Neural cell (in vitro differentiated cells): ENCODE results near the gene AQP2. TPM values are rescaled to one million over a fixed set of nuclear protein-coding genes. Genes with fewer than 3 reads are reported as not detected.

Experiments
- H2AFZ ChIP-seq: fragments of 200-600, 300-800 bp; sonication (generic), shearing (Covaris generic); 2 replicates; pipeline ENCODE4 v1.6.0; 2014; ENCODE audit warnings: low read depth, mild to moderate bottlenecking, antibody characterized with exemption, low read length, moderate library complexity
- H3F3A ChIP-seq: fragments of 200-600 bp; shearing (Covaris generic); 2 replicates; pipeline ENCODE4 v1.6.1; 2016; ENCODE audit warnings: mild to moderate bottlenecking, moderate library complexity, mixed read lengths, antibody characterized with exemption, low read length; ENCODE audit not compliant: insufficient read depth, poor library complexity, severe bottlenecking
- H3K27ac ChIP-seq: fragments of 200-600, 300-800 bp; sonication (generic), shearing (Covaris generic); 2 replicates; pipeline ENCODE4 v1.5.1; 2014; ENCODE audit warnings: mild to moderate bottlenecking, low read length, moderate library complexity
- H3K27me3 ChIP-seq: fragments of 300-800, 200-600 bp; sonication (generic), shearing (Covaris generic); 2 replicates; pipeline ENCODE4 v1.6.0; 2014; ENCODE audit warnings: mild to moderate bottlenecking, low read depth, low read length, moderate library complexity; ENCODE audit not compliant: insufficient read depth
- H3K36me3 ChIP-seq: fragments of 300-800, 200-600 bp; sonication (generic), shearing (Covaris generic); 2 replicates; pipeline ENCODE4 v1.5.1; 2014; ENCODE audit warnings: mild to moderate bottlenecking, antibody characterized with exemption, low read length, moderate library complexity; ENCODE audit not compliant: insufficient read depth
- H3K4me2 ChIP-seq: fragments of 300-800, 200-600 bp; sonication (generic), shearing (Covaris generic); 2 replicates; pipeline ENCODE4 v1.6.0; 2014; ENCODE audit warnings: mild to moderate bottlenecking, low read length
- H3K4me3 ChIP-seq: fragments of 300-800, 200-600 bp; sonication (generic), shearing (Covaris generic); 2 replicates; pipeline ENCODE4 v1.5.1; 2014; ENCODE audit warnings: mild to moderate bottlenecking, low read length, moderate library complexity
- H3K79me2 ChIP-seq: fragments of 200-600 bp; shearing (Covaris generic); replicated peaks from 2 replicates; pipeline ENCODE4 v1.6.0; 2014; ENCODE audit warnings: mild to moderate bottlenecking, low read length, moderate library complexity; ENCODE audit not compliant: insufficient read depth
- H3K9ac ChIP-seq: fragments of 300-800, 200-600 bp; sonication (generic), shearing (Covaris generic); 2 replicates; pipeline ENCODE4 v1.6.1; 2016; ENCODE audit warnings: mild to moderate bottlenecking, low read length, mixed read lengths
- H3K9me2 ChIP-seq: fragments of 200-600 bp; shearing (Covaris generic); 2 replicates; pipeline ENCODE4 v1.6.1; 2016; ENCODE audit warnings: mild to moderate bottlenecking, low read length, mixed read lengths; ENCODE audit not compliant: insufficient read depth
- H3K9me3 ChIP-seq: fragments of 200-600, 300-800 bp; sonication (generic), shearing (Covaris generic); 2 replicates; pipeline ENCODE4 v1.6.1; 2016; ENCODE audit warnings: mild to moderate bottlenecking, mixed run types, low read length, moderate library complexity, mixed read lengths
- H4K20me1 ChIP-seq: fragments of 200-600 bp; shearing (Covaris generic); 2 replicates; pipeline ENCODE4 v1.6.1; 2016; ENCODE audit warnings: mild to moderate bottlenecking, mixed run types; ENCODE audit not compliant: insufficient read depth
- EP300 ChIP-seq: fragments of 450-650 bp; conservative IDR thresholded peaks from 2 replicates; pipeline ENCODE4 v1.6.1; 2014; ENCODE audit warnings: antibody characterized with exemption, mild to moderate bottlenecking, moderate library complexity; ENCODE audit not compliant: poor library complexity, severe bottlenecking
- EZH2 ChIP-seq: fragments of 200-600, 300-800 bp; shearing (Covaris generic), sonication (generic); IDR thresholded peaks from 2 replicates; pipeline ENCODE4 v1.6.1; 2014; ENCODE audit warnings: antibody characterized with exemption, low read length, borderline replicate concordance, mild to moderate bottlenecking; ENCODE audit not compliant: insufficient read depth, poor library complexity, severe bottlenecking
- MXI1 ChIP-seq: fragments of 450-650 bp; conservative IDR thresholded peaks from 2 replicates; pipeline ENCODE4 v1.6.1; 2014; ENCODE audit warnings: antibody characterized with exemption, mild to moderate bottlenecking; ENCODE audit not compliant: poor library complexity, severe bottlenecking
- POLR2AphosphoS5 ChIP-seq: IDR thresholded peaks from 2 replicates; pipeline ENCODE4 v1.6.1; 2012
- RAD21 ChIP-seq: fragments of 450-650 bp; conservative IDR thresholded peaks from 2 replicates; pipeline ENCODE4 v1.6.1; 2014; ENCODE audit warnings: antibody characterized with exemption, mild to moderate bottlenecking, moderate library complexity
- SMC3 ChIP-seq: fragments of 450-650 bp; conservative IDR thresholded peaks from 2 replicates; pipeline ENCODE4 v1.6.1; 2014; ENCODE audit warnings: antibody characterized with exemption, mild to moderate bottlenecking, moderate library complexity; ENCODE audit not compliant: poor library complexity
- TAF1 ChIP-seq: IDR thresholded peaks from 2 replicates; pipeline ENCODE4 v1.6.1; 2012; ENCODE audit warnings: low read depth
- polyA plus RNA-seq: library from polyadenylated mRNA; depleted of rRNA; stranded (reverse); fragments of >200 nt; gene quantifications from 2 replicates; pipeline ENCODE4 v1.2.3, GENCODE V29; 2014
- TF ChIP-seq, protein P1 (sequence below): fragments of 450-650 bp; IDR thresholded peaks from 2 replicates; pipeline ENCODE4 v1.5.1; 2014; ENCODE audit warnings: antibody characterized with exemption, mild to moderate bottlenecking, moderate library complexity; ENCODE audit not compliant: poor library complexity, severe bottlenecking
- TF ChIP-seq, protein P2 (sequence below): IDR thresholded peaks from 2 replicates; pipeline ENCODE4 v1.6.1; 2012; ENCODE audit warnings: borderline replicate concordance

Gene AQP2
- polyA plus RNA-seq, 1 donor from 2014 or later = not detected

DNA sequence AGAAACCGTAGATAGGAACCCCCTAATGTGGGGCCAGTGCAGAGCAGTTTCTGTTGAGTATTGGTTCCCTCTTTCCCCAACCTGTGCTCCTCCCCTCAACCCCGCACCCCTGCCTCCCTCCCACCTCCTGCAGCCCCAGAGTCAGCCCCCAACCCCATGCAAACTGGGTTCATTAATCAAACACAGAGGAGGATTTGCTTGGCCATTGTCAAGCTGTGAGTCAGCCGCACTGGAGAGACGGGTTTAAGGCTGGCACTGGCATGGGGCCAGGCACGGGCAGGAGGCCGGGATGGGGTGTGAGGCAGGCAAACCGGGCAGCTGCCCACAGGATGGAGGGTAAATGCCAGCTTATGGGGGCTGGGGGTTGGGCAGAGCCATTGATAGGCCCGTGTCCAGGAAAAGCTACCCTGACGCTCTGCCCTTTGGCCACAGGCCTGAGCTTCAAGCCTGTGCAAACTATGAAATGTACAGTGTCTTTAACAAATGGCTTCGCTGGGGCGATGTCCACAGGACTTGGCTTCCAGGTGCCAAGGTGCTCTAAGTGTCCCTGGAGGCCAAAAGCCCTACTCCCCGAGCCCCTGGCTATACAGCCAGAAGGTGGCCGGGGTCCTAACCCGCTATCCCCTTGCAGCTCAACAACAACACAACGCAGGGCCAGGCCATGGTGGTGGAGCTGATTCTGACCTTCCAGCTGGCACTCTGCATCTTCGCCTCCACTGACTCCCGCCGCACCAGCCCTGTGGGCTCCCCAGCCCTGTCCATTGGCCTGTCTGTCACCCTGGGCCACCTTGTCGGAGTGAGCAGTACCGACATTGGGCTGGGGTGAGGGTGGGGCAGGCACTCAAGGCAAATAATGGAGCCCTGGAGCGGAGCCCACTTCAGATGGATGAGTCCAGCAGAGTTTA is 12.6 kb downstream of the AQP2 start:
- Histone ChIP-seq H3K9me2 (no peaks in the 10 kb centered on the region), H3K27me3 (peaks cover 32% of the 10 kb centered on the region), H3K79me2 (no peaks in the 10 kb centered on the region), H3K9ac (no peak overlapping the region), H3K27ac (no peak overlapping the region), H3K9me3 (no peaks in the 10 kb centered on the region), H3K4me3 (no peak overlapping the region), H3F3A (no peaks in the 10 kb centered on the region), H4K20me1 (no peaks in the 10 kb centered on the region), H3K36me3 (no peaks in the 10 kb centered on the region), H3K4me2 (no peak overlapping the region), H2AFZ (no peak overlapping the region)
- no peak for TF ChIP-seq MXI1
- TF ChIP-seq EP300 = no peak
- no peak for TF ChIP-seq EZH2
- TF ChIP-seq, protein P1, sequence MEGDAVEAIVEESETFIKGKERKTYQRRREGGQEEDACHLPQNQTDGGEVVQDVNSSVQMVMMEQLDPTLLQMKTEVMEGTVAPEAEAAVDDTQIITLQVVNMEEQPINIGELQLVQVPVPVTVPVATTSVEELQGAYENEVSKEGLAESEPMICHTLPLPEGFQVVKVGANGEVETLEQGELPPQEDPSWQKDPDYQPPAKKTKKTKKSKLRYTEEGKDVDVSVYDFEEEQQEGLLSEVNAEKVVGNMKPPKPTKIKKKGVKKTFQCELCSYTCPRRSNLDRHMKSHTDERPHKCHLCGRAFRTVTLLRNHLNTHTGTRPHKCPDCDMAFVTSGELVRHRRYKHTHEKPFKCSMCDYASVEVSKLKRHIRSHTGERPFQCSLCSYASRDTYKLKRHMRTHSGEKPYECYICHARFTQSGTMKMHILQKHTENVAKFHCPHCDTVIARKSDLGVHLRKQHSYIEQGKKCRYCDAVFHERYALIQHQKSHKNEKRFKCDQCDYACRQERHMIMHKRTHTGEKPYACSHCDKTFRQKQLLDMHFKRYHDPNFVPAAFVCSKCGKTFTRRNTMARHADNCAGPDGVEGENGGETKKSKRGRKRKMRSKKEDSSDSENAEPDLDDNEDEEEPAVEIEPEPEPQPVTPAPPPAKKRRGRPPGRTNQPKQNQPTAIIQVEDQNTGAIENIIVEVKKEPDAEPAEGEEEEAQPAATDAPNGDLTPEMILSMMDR = no peak
- TF ChIP-seq TAF1 = no peak
- no peak for TF ChIP-seq POLR2AphosphoS5
- TF ChIP-seq, protein P2, sequence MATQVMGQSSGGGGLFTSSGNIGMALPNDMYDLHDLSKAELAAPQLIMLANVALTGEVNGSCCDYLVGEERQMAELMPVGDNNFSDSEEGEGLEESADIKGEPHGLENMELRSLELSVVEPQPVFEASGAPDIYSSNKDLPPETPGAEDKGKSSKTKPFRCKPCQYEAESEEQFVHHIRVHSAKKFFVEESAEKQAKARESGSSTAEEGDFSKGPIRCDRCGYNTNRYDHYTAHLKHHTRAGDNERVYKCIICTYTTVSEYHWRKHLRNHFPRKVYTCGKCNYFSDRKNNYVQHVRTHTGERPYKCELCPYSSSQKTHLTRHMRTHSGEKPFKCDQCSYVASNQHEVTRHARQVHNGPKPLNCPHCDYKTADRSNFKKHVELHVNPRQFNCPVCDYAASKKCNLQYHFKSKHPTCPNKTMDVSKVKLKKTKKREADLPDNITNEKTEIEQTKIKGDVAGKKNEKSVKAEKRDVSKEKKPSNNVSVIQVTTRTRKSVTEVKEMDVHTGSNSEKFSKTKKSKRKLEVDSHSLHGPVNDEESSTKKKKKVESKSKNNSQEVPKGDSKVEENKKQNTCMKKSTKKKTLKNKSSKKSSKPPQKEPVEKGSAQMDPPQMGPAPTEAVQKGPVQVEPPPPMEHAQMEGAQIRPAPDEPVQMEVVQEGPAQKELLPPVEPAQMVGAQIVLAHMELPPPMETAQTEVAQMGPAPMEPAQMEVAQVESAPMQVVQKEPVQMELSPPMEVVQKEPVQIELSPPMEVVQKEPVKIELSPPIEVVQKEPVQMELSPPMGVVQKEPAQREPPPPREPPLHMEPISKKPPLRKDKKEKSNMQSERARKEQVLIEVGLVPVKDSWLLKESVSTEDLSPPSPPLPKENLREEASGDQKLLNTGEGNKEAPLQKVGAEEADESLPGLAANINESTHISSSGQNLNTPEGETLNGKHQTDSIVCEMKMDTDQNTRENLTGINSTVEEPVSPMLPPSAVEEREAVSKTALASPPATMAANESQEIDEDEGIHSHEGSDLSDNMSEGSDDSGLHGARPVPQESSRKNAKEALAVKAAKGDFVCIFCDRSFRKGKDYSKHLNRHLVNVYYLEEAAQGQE = no peak
- no peak for TF ChIP-seq RAD21
- no peak for TF ChIP-seq SMC3

DNA sequence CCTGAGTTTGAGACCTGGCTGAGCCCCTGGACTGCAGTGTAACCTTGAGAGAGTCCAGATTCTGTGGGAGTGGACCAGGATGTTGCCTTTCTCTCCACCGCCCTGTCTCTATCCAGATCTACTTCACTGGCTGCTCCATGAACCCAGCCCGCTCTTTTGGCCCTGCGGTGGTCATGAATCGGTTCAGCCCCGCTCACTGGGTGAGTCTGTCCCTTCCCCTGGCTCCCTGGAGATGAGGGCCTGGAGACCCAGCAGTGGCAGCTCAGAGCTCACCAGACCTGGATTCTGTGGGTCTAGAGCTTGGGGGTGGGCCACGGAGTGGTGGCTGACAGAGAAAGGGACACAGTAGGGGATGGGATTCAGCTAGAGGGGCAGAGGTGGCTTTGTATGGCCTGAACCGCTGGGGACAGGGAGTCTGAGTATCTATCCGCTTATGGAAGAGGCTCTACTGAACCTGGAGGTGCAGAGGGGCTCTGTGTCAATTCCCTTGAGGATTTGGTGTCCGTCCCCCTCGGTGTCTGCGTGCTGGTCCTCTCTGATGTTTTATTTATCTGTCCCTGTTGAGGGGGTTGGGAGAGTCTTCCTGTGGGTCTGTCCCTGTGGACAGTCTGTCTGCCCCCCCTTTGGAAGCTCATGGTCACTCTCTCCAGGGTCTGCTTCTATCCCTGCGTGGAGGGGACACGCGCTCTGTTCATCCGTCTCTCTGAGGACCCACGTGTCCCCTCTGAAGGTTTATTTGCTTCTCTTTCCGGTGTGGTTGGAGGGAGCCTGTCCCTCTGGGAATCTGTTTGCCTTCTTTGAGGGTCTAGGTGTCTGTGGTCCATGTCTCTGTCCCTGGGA is 13.7 kb downstream of the AQP2 start:
- Histone ChIP-seq H3K79me2 (no peaks in the 10 kb centered on the region), H3K36me3 (no peaks in the 10 kb centered on the region), H3K9ac (no peak overlapping the region), H3K4me2 (no peak overlapping the region), H3K27ac (no peak overlapping the region), H3F3A (no peaks in the 10 kb centered on the region), H4K20me1 (no peaks in the 10 kb centered on the region), H3K9me3 (no peaks in the 10 kb centered on the region), H3K4me3 (no peak overlapping the region), H3K27me3 (peaks cover 32% of the 10 kb centered on the region), H2AFZ (no peak overlapping the region), H3K9me2 (no peaks in the 10 kb centered on the region)
- TF ChIP-seq TAF1 = no peak
- TF ChIP-seq RAD21 = no peak
- TF ChIP-seq EP300 = no peak
- TF ChIP-seq, protein P1 = no peak
- TF ChIP-seq, protein P2 = no peak
- TF ChIP-seq MXI1 = no peak
- no peak for TF ChIP-seq POLR2AphosphoS5
- TF ChIP-seq SMC3 = no peak
- TF ChIP-seq EZH2 = no peak
